Endodermal cell (in vitro differentiated cells): ENCODE measurements around the gene SAC3D1. TPM values are rescaled to one million over a fixed set of nuclear protein-coding genes. Genes with fewer than 3 reads are reported as not detected.

Experiments
- DNase-seq: peaks from one replicate; pipeline ENCODE4 v3.0.0-alpha.2; 2017
- H3K27ac ChIP-seq: 2 replicates; pipeline ENCODE4 v1.5.1; 2013; ENCODE audit warnings: mild to moderate bottlenecking, low read depth, low read length, moderate library complexity
- H3K27me3 ChIP-seq: 2 replicates; pipeline ENCODE4 v1.6.1; 2013; ENCODE audit warnings: mild to moderate bottlenecking, low read length, moderate library complexity; ENCODE audit not compliant: insufficient read depth, control insufficient read depth, poor library complexity, severe bottlenecking
- H3K36me3 ChIP-seq: 2 replicates; pipeline ENCODE4 v1.7.0; 2013; ENCODE audit warnings: mild to moderate bottlenecking, low read length, moderate library complexity; ENCODE audit not compliant: control insufficient read depth, insufficient read depth
- H3K4me1 ChIP-seq: one replicate; pipeline ENCODE4 v1.7.0; 2013; ENCODE audit warnings: low read length; ENCODE audit not compliant: control insufficient read depth, insufficient read depth
- H3K4me3 ChIP-seq: 2 replicates; pipeline ENCODE4 v1.5.1; 2013; ENCODE audit warnings: mild to moderate bottlenecking, low read length, moderate library complexity
- H3K9ac ChIP-seq: 2 replicates; pipeline ENCODE4 v1.6.1; 2013; ENCODE audit warnings: mild to moderate bottlenecking, low read length, moderate library complexity; ENCODE audit not compliant: poor library complexity, severe bottlenecking; ENCODE audit errors: extremely low read depth
- H3K9me3 ChIP-seq: 2 replicates; pipeline ENCODE4 v1.6.1; 2013; ENCODE audit warnings: mild to moderate bottlenecking, low read length, moderate library complexity; ENCODE audit not compliant: control insufficient read depth
- H3K27ac Mint-ChIP-seq: 2 replicates; pipeline ENCODE4 v1.8.0; 2020; ENCODE audit warnings: mixed read lengths
- H3K27me3 Mint-ChIP-seq: 2 replicates; pipeline ENCODE4 v1.8.0; 2021; ENCODE audit warnings: mild to moderate bottlenecking, mixed read lengths; ENCODE audit not compliant: insufficient read depth
- H3K36me3 Mint-ChIP-seq: 2 replicates; pipeline ENCODE4 v1.8.0; 2020; ENCODE audit warnings: low read depth, mixed read lengths
- H3K4me1 Mint-ChIP-seq: 2 replicates; pipeline ENCODE4 v1.8.0; 2020; ENCODE audit warnings: mixed read lengths
- H3K4me3 Mint-ChIP-seq: 2 replicates; pipeline ENCODE4 v1.8.0; 2020; ENCODE audit warnings: mild to moderate bottlenecking, moderate library complexity, mixed read lengths
- H3K9me3 Mint-ChIP-seq: 2 replicates; pipeline ENCODE4 v1.8.0; 2020; ENCODE audit warnings: mild to moderate bottlenecking, mixed read lengths
- CTCF ChIP-seq: fragments of 200-600 bp; sonication (generic); conservative IDR thresholded peaks from 2 replicates; pipeline ENCODE4 v1.5.0; 2021; ENCODE audit warnings: antibody characterized with exemption, mild to moderate bottlenecking
- whole genome bisulfite sequencing, 2 experiments: methylation state at CpG; one replicate each; pipeline versions ENCODE4 v1.1.5 to v1.1.7; 2013; ENCODE audit warnings: missing lambda C conversion rate in 2 of 2, mixed read lengths in 1 of 2; ENCODE audit not compliant: insufficient coverage in 1 of 2, insufficient read length in 1 of 2; 5-methylcytosine and 5-hydroxymethylcytosine counted together
- microRNA-seq: library from miRNA; unstranded; fragments of <30 nt; microRNA quantifications from one replicate; pipeline ENCODE4 v1.2.0, GENCODE V29; 2020; ENCODE audit warnings: borderline microRNAs expressed
- total RNA-seq, 2 donors: library from RNA; stranded (reverse); fragmentation: NEBNext Ultra II Directional in 1 of 2; extraction: Animal tissue kit (Norgen Biotek cat#: 25700) in 1 of 2; gene quantifications; 2 replicates in 1 of 2; 3 replicates in 1 of 2; pipeline ENCODE4 v1.2.1, GENCODE V29; 2021

The SAC3D1 gene
- total RNA-seq, 2 donors from 2014 or later: 11.4 to 12.0 TPM

GRCh38 chr11:65090628-65091027, 49.6 kb downstream of the SAC3D1 start:
- H3K4me1 Mint-ChIP-seq: peaks cover 1% of the 10 kb centered on the region
- no peak overlapping the region for H3K27ac Mint-ChIP-seq
- Histone ChIP-seq H3K4me3 (no peak overlapping the region), H3K4me1 (no peaks in the 10 kb centered on the region), H3K9me3 (no peaks in the 10 kb centered on the region), H3K27me3 (no peaks in the 10 kb centered on the region), H3K9ac (no peak overlapping the region), H3K36me3 (peaks cover 30% of the 10 kb centered on the region), H3K27ac (no peak overlapping the region)
- 94 to 99% methylated on average over 3 to 4 of the region's 4 CpGs for WGBS, 2 experiments
- DNase-seq: no peak
- no peak for TF ChIP-seq CTCF
- H3K9me3 Mint-ChIP-seq: no peaks in the 10 kb centered on the region
- H3K4me3 Mint-ChIP-seq: no peak overlapping the region
- H3K27me3 Mint-ChIP-seq: no peaks in the 10 kb centered on the region
- H3K36me3 Mint-ChIP-seq: peaks cover 36% of the 10 kb centered on the region

Small RNA genes within 50 kb of the gene (microRNA-seq; reads per million reads assigned to microRNA genes)
- not detected for gene MIR6879

Other genes with a start within 250 kb of the SAC3D1 start
- 10 to 100 TPM; 24.7 to 32.4 TPM for gene MAP4K2, start 238.0 kb upstream of the SAC3D1 start, total RNA-seq
- gene MEN1, start 230.7 kb upstream of the SAC3D1 start, total RNA-seq: 10 to 100 TPM; 44.5 to 48.7 TPM
- gene CDC42BPG, start 196.6 kb upstream of the SAC3D1 start, total RNA-seq: 10 to 100 TPM; 11.1 to 12.6 TPM
- 10 to 100 TPM; 39.7 to 43.8 TPM for gene EHD1, start 162.6 kb upstream of the SAC3D1 start, total RNA-seq
- gene ATG2A, start 124.0 kb upstream of the SAC3D1 start, total RNA-seq: 10 to 100 TPM; 17.0 to 23.0 TPM
- 1 to 10 TPM; 2.8 to 3.3 TPM for gene PPP2R5B, start 116.5 kb upstream of the SAC3D1 start, total RNA-seq
- gene GPHA2, start 105.3 kb upstream of the SAC3D1 start, total RNA-seq: under 1 TPM in 1 of 2 donors, not detected in 1; 0.77 TPM
- not detected for gene MAJIN, start 69.1 kb upstream of the SAC3D1 start, total RNA-seq
- gene BATF2, start 44.2 kb upstream of the SAC3D1 start, total RNA-seq: under 1 TPM in 1 of 2 donors, not detected in 1; 0.27 TPM
- gene ARL2, start 27.1 kb upstream of the SAC3D1 start, total RNA-seq: 100 to 1,000 TPM; 127 to 199 TPM
- 10 to 100 TPM; 14.2 to 16.4 TPM for gene SNX15, start 13.8 kb upstream of the SAC3D1 start, total RNA-seq
- 1 to 10 TPM; 2.2 to 4.5 TPM for gene NAALADL1, start 17.3 kb downstream of the SAC3D1 start, total RNA-seq
- gene CDCA5, start 42.8 kb downstream of the SAC3D1 start, total RNA-seq: 10 to 100 TPM; 48.1 to 82.6 TPM
- gene ZFPL1, start 43.0 kb downstream of the SAC3D1 start, total RNA-seq: 10 to 100 TPM; 35.7 to 46.6 TPM
- gene VPS51, start 55.0 kb downstream of the SAC3D1 start, total RNA-seq: 100 to 1,000 TPM; 107 to 113 TPM
- gene TM7SF2, start 70.7 kb downstream of the SAC3D1 start, total RNA-seq: 100 to 1,000 TPM in 1 of 2 donors, 10 to 100 TPM in 1; 97.9 to 108 TPM
- gene ZNHIT2, start 76.5 kb downstream of the SAC3D1 start, total RNA-seq: 10 to 100 TPM; 11.0 to 11.8 TPM
- 100 to 1,000 TPM; 774 to 802 TPM for gene FAU, start 80.9 kb downstream of the SAC3D1 start, total RNA-seq
- gene MRPL49, start 81.1 kb downstream of the SAC3D1 start, total RNA-seq: 10 to 100 TPM; 53.9 to 56.6 TPM
- gene SYVN1, start 93.3 kb downstream of the SAC3D1 start, total RNA-seq: 10 to 100 TPM; 30.4 to 39.5 TPM
- gene SPDYC, start 129.0 kb downstream of the SAC3D1 start, total RNA-seq: under 1 TPM in 1 of 2 donors, not detected in 1; 0.46 TPM
- 100 to 1,000 TPM; 183 to 223 TPM for gene CAPN1, start 140.7 kb downstream of the SAC3D1 start, total RNA-seq
- gene POLA2, start 220.8 kb downstream of the SAC3D1 start, total RNA-seq: 10 to 100 TPM; 42.2 to 65.0 TPM